Right lobe of liver (tissue), 4 donors: ENCODE results near the gene SMPD3.

Source experiments
- POLR2A ChIP-seq: fragments of 450-650 bp; IDR thresholded peaks from one replicate; pipeline ENCODE4 v1.6.1; 2017; ENCODE audit warnings: antibody characterized with exemption, mild to moderate bottlenecking
- TF ChIP-seq, protein P1 (sequence below), 4 donors: fragments of 200-600 bp in 3 of 4; fragments of 450-650 bp in 1 of 4; IDR thresholded peaks; one replicate each; pipeline versions ENCODE4 v1.5.1 to v1.8.0; 2016 to 2022; ENCODE audit warnings: antibody characterized with exemption in 4 of 4, mild to moderate bottlenecking in 2 of 4
- donor health status: DM: no; HTN: no; CAD: no.
- donor health status: DM: no; HTN: no; CAD: no.
- donor health status: DM: no; HTN: yes; CAD: no.

DNA sequence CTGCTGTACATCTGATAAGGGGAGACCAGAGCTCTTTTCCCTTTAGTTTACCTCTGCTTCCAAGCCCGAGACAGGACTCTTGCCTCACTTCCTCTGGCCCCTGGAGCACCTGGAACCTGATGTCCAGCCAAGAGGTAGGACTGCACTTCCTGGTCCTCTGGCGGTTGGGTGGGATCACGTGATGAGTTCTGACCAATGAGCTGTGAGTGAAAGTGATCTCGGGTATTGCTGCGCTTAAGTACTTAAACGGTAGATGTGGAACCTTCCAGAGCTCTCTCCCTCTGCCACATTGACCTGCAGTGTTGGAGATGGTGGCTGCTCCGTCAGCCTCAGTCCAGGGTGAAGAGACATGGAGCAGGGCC is 67.0 kb downstream of the SMPD3 start:
- TF ChIP-seq, protein P1, sequence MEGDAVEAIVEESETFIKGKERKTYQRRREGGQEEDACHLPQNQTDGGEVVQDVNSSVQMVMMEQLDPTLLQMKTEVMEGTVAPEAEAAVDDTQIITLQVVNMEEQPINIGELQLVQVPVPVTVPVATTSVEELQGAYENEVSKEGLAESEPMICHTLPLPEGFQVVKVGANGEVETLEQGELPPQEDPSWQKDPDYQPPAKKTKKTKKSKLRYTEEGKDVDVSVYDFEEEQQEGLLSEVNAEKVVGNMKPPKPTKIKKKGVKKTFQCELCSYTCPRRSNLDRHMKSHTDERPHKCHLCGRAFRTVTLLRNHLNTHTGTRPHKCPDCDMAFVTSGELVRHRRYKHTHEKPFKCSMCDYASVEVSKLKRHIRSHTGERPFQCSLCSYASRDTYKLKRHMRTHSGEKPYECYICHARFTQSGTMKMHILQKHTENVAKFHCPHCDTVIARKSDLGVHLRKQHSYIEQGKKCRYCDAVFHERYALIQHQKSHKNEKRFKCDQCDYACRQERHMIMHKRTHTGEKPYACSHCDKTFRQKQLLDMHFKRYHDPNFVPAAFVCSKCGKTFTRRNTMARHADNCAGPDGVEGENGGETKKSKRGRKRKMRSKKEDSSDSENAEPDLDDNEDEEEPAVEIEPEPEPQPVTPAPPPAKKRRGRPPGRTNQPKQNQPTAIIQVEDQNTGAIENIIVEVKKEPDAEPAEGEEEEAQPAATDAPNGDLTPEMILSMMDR (IDR thresholded peaks at IDR 0.05) = no peak
- TF ChIP-seq POLR2A = no peak
